Spleen (tissue), 11 donors: ENCODE data around the gene PLK4. TPM values are rescaled to one million over a fixed set of nuclear protein-coding genes. Genes with fewer than 3 reads are reported as not detected.
"Not testable (repeated sequence)": the region's sequence is repeated elsewhere in the genome, so short reads cannot be mapped to it uniquely, and the experiment has no call there.

Experiments
- DNase-seq: peaks from one replicate; pipeline ENCODE4 v3.0.0-alpha.2; 2020
- H3K27ac ChIP-seq, 8 donors: fragments of 200-600 bp; sonication (generic) in 7 of 8; 1 replicate in 4 of 8; 2 replicates in 4 of 8; pipeline versions ENCODE4 v1.5.0 to v1.8.0; 2016 to 2021; ENCODE audit warnings: inconsistent platforms in 4 of 8, mild to moderate bottlenecking in 4 of 8, moderate library complexity in 1 of 8
- H3K27me3 ChIP-seq, 7 donors: fragments of 200-600 bp; sonication (generic) in 6 of 7; replicated peaks in 1 of 7; 1 replicate in 4 of 7; 2 replicates in 3 of 7; pipeline versions ENCODE4 v1.5.0 to v1.8.0; 2016 to 2021; ENCODE audit warnings: inconsistent platforms in 3 of 7, mild to moderate bottlenecking in 1 of 7
- H3K36me3 ChIP-seq, 6 donors: fragments of 200-600 bp; sonication (generic) in 5 of 6; 1 replicate in 4 of 6; 2 replicates in 2 of 6; pipeline versions ENCODE4 v1.5.0 to v1.8.0; 2016 to 2021; ENCODE audit warnings: inconsistent platforms in 2 of 6
- H3K4me1 ChIP-seq, 6 donors: fragments of 200-600 bp; sonication (generic) in 5 of 6; 1 replicate in 3 of 6; 2 replicates in 3 of 6; pipeline versions ENCODE4 v1.5.0 to v1.8.0; 2016 to 2021; ENCODE audit warnings: inconsistent platforms in 3 of 6
- H3K4me3 ChIP-seq, 8 donors: fragments of 200-600 bp; sonication (generic) in 7 of 8; 1 replicate in 4 of 8; 2 replicates in 4 of 8; pipeline versions ENCODE4 v1.5.0 to v1.8.0; 2016 to 2021; ENCODE audit warnings: inconsistent platforms in 4 of 8, mild to moderate bottlenecking in 4 of 8, moderate library complexity in 2 of 8
- H3K9me3 ChIP-seq, 8 donors: fragments of 200-600 bp; sonication (generic) in 7 of 8; 1 replicate in 4 of 8; 2 replicates in 4 of 8; pipeline versions ENCODE4 v1.5.0 to v1.8.0; 2016 to 2021; ENCODE audit warnings: inconsistent platforms in 4 of 8
- POLR2A ChIP-seq, 3 donors: fragments of 450-650 bp; IDR thresholded peaks; one replicate each; pipeline ENCODE4 v1.5.1; 2017; ENCODE audit warnings: antibody characterized with exemption in 3 of 3, mild to moderate bottlenecking in 1 of 3
- POLR2AphosphoS5 ChIP-seq, 3 donors: sonication (generic); formaldehyde crosslinking; IDR thresholded peaks; one replicate each; pipeline ENCODE4 v1.5.1; 2017; ENCODE audit warnings: antibody characterized with exemption in 3 of 3
- WGBS, 5 donors: extraction: QIAGEN DNeasy Blood & Tissue Kit in 3 of 5; methylation state at CpG; one replicate each; pipeline versions ENCODE4 v1.1.5 to v1.1.7; 2013 to 2018; 5-methylcytosine and 5-hydroxymethylcytosine counted together
- intact Hi-C: fragments of 100-400 bp; cut with DNase I; formaldehyde crosslinking; loops from one replicate; pipeline ENCODE4 v1.15.0; 2023; ENCODE audit warnings: low total_unique reads
- polyA plus RNA-seq, 3 donors: library from polyadenylated mRNA; stranded (reverse); fragments of 200-250 nt; gene quantifications; one replicate each; pipeline ENCODE4 v1.2.1, GENCODE V29; 2013
- total RNA-seq, 7 donors: library from RNA; depleted of rRNA in 3 of 7; stranded (reverse); fragments of >200 nt in 3 of 7; fragmentation: NEBNext Ultra II Directional in 4 of 7; extraction: Animal tissue kit (Norgen Biotek cat#: 25700) in 4 of 7; gene quantifications; one replicate each; pipeline versions ENCODE4 v1.1.0 to v1.2.1, GENCODE V29; 2016 to 2021
- TF ChIP-seq, protein P1 (sequence below), 11 experiments: fragments of 200-600 bp in 7 of 11; fragments of 450-650 bp in 4 of 11; sonication (generic) in 4 of 11; IDR thresholded peaks in 8 of 11; conservative IDR thresholded peaks in 3 of 11; 1 replicate in 7 of 11; 2 replicates in 4 of 11; pipeline versions ENCODE4 v1.4.0 to v1.8.0; 2016 to 2021; ENCODE audit warnings: antibody characterized with exemption in 11 of 11, inconsistent platforms in 4 of 11, mild to moderate bottlenecking in 1 of 11
- donor health status: healthy with polysubstance abuse.
- donor health status: DM: no; HTN: no; CAD: no; lungs with moderate emphysema.
- donor health status: DM: no; HTN: no; CAD: no.
- donor health status: Bipolar disorder and iron deficiency.
- donor health status: healthy.
- donor health status: DM: no; HTN: no; CAD: no.
- donor health status: DM: yes; HTN: yes; CAD: no.

PLK4 gene
- total and polyA plus RNA-seq, 10 donors, result 1.9 to 10.4 (median 4.4) TPM

DNA sequence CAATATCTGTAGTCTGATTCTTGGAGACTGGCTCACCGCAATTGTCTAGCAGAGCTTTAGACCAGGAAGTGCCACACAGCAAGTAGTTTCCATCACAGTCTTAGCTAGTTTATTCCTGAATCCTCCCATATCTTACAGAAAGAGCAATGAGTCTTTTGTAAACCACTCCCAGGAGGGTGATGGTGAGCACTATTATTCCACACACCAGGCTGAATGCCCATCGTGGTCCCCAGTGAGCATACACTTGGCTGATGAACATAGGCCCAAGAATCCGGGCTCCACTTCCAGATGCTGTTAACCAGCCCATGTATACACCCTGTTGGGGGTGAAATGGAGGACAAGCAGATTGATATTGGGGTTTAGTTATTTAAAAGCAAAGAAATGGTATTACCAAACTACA lies 39.8 kb downstream of the PLK4 start:
- H3K9me3 ChIP-seq, result peaks cover 0 to 2% (median 0%) of the 10 kb centered on the region in 8 donors
- no peaks in the 10 kb centered on the region for H3K27me3 ChIP-seq
- 93 to 98% (median 98%) methylated on average over 3 of the region's 3 CpGs for WGBS, 5 donors
- no peak for DNase-seq
- intact Hi-C loops, result no loop called here
- no peak for TF ChIP-seq POLR2A (IDR thresholded peaks at IDR 0.05)
- TF ChIP-seq POLR2AphosphoS5 (IDR thresholded peaks at IDR 0.05), result no peak
- TF ChIP-seq, protein P1, sequence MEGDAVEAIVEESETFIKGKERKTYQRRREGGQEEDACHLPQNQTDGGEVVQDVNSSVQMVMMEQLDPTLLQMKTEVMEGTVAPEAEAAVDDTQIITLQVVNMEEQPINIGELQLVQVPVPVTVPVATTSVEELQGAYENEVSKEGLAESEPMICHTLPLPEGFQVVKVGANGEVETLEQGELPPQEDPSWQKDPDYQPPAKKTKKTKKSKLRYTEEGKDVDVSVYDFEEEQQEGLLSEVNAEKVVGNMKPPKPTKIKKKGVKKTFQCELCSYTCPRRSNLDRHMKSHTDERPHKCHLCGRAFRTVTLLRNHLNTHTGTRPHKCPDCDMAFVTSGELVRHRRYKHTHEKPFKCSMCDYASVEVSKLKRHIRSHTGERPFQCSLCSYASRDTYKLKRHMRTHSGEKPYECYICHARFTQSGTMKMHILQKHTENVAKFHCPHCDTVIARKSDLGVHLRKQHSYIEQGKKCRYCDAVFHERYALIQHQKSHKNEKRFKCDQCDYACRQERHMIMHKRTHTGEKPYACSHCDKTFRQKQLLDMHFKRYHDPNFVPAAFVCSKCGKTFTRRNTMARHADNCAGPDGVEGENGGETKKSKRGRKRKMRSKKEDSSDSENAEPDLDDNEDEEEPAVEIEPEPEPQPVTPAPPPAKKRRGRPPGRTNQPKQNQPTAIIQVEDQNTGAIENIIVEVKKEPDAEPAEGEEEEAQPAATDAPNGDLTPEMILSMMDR (IDR thresholded peaks at IDR 0.05 in 8 of 11, conservative IDR thresholded peaks at IDR 0.05 in 3 of 11), result no peak
- H3K27ac ChIP-seq, result no peak overlapping the region
- H3K4me1 ChIP-seq, result no peaks in the 10 kb centered on the region
- peaks cover 0 to 89% (median 33%) of the 10 kb centered on the region in 6 donors for H3K36me3 ChIP-seq
- H3K4me3 ChIP-seq, result no peak overlapping the region

- no peaks in the 10 kb centered on the region for H3K4me1 ChIP-seq
- intact Hi-C loops, result no loop called here
- peaks cover 0 to 9% (median 2%) of the 10 kb centered on the region in 8 donors for H3K9me3 ChIP-seq
- peaks cover 0 to 95% (median 42%) of the 10 kb centered on the region in 6 donors for H3K36me3 ChIP-seq
- WGBS, 5 donors, result 96 to 100% (median 98%) methylated on average over 2 of the region's 2 CpGs
- DNase-seq, result no peak
- TF ChIP-seq, protein P1 (IDR thresholded peaks at IDR 0.05 in 8 of 11, conservative IDR thresholded peaks at IDR 0.05 in 3 of 11), result no peak
- TF ChIP-seq POLR2A (IDR thresholded peaks at IDR 0.05), result no peak
- no peak for TF ChIP-seq POLR2AphosphoS5 (IDR thresholded peaks at IDR 0.05)
- H3K27ac ChIP-seq, result no peak overlapping the region
- no peaks in the 10 kb centered on the region for H3K27me3 ChIP-seq
- no peak overlapping the region for H3K4me3 ChIP-seq
Observed at GRCh38 chr4:127922226-127922625, 41.5 kb downstream of the PLK4 start.

- DNase-seq, H3K27me3 ChIP-seq, H3K9me3 ChIP-seq, H3K4me3 ChIP-seq, H3K4me1 ChIP-seq, intact Hi-C loops, H3K27ac ChIP-seq: not testable (repeated sequence)
- H3K36me3 ChIP-seq, result peaks cover 0 to 95% (median 34%) of the 10 kb centered on the region in 6 donors
- whole genome bisulfite sequencing, 5 donors, result 94 to 100% (median 97%) methylated on average over 2 of the region's 2 CpGs
Observed at GRCh38 chr4:127925720-127926119, 45.0 kb downstream of the PLK4 start.

GRCh38 chr4:127930175-127930574 lies 49.5 kb downstream of the PLK4 start:
- no peak overlapping the region for H3K4me3 ChIP-seq
- intact Hi-C loops, result no loop called here
- DNase-seq, result no peak
- TF ChIP-seq POLR2AphosphoS5 (IDR thresholded peaks at IDR 0.05) (no peak), POLR2A (IDR thresholded peaks at IDR 0.05) (no peak)
- TF ChIP-seq, protein P1 (IDR thresholded peaks at IDR 0.05 in 8 of 11, conservative IDR thresholded peaks at IDR 0.05 in 3 of 11), result no peak
- H3K36me3 ChIP-seq, result peaks cover 0 to 70% (median 30%) of the 10 kb centered on the region in 6 donors
- H3K27me3 ChIP-seq, result no peaks in the 10 kb centered on the region
- H3K4me1 ChIP-seq, result no peaks in the 10 kb centered on the region
- WGBS, 5 donors, result 86 to 100% (median 95%) methylated on average over 1 of the region's 1 CpG
- peaks cover 0 to 9% (median 2%) of the 10 kb centered on the region in 8 donors for H3K9me3 ChIP-seq
- H3K27ac ChIP-seq, result no peak overlapping the region

GRCh38 chr4:127931836-127932235 lies 51.1 kb downstream of the PLK4 start:
- H3K4me3 ChIP-seq, H3K9me3 ChIP-seq, intact Hi-C loops, H3K4me1 ChIP-seq, H3K27ac ChIP-seq, DNase-seq, H3K27me3 ChIP-seq: not testable (repeated sequence)
- WGBS, 5 donors, result 89 to 92% (median 91%) methylated on average over 6 of the region's 6 CpGs
- peaks cover 0 to 60% (median 20%) of the 10 kb centered on the region in 6 donors for H3K36me3 ChIP-seq
